ENCODE data around the gene SLC39A11.

DNA sequence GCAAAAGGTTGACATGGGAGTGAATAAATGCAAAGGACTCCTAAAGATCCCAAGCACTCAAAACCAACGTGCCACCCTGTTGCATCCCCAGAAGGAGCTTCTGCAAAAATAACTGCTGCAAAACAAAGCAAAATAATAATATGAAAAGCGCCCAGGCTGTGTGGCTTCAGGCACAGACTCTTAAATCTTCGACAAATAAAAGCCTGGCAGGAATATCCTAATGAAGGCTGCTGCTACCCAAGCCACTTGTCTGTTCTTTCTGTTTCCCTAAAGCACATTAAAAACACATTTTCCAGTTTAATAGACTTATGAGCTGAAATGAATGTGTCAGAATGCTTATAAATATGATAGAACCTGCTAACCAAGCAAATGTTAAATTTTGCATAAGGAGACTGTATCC is 154.0 kb downstream of the SLC39A11 start:
- TF ChIP-seq, protein P1, sequence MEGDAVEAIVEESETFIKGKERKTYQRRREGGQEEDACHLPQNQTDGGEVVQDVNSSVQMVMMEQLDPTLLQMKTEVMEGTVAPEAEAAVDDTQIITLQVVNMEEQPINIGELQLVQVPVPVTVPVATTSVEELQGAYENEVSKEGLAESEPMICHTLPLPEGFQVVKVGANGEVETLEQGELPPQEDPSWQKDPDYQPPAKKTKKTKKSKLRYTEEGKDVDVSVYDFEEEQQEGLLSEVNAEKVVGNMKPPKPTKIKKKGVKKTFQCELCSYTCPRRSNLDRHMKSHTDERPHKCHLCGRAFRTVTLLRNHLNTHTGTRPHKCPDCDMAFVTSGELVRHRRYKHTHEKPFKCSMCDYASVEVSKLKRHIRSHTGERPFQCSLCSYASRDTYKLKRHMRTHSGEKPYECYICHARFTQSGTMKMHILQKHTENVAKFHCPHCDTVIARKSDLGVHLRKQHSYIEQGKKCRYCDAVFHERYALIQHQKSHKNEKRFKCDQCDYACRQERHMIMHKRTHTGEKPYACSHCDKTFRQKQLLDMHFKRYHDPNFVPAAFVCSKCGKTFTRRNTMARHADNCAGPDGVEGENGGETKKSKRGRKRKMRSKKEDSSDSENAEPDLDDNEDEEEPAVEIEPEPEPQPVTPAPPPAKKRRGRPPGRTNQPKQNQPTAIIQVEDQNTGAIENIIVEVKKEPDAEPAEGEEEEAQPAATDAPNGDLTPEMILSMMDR (conservative IDR thresholded peaks at IDR 0.05; ENCODE audit: low read length), result no peak
- TF ChIP-seq EZH2phosphoT487 (IDR thresholded peaks at IDR 0.05; ENCODE audit: borderline replicate concordance, low read depth, low read length), result no peak

Data from OCI-LY7 (cell line).